Umbilical cord (tissue), 2 donors: ENCODE measurements around the gene RIN3. TPM values are rescaled to one million over a fixed set of nuclear protein-coding genes. Genes with fewer than 3 reads are reported as not detected.

Source experiments
- DNase-seq: peaks from one replicate; pipeline ENCODE4 v3.0.0-alpha.2; 2015; ENCODE audit warnings: low spot score
- total RNA-seq: library from RNA; depleted of rRNA; stranded (reverse); fragments of >200 nt; gene quantifications from one replicate; pipeline ENCODE4 v1.2.3, GENCODE V29; 2014; ENCODE audit warnings: low replicate concordance; ENCODE audit not compliant: insufficient read depth

Gene RIN3
- total RNA-seq, 1 donor from 2014 or later, result 15.2 TPM

DNA sequence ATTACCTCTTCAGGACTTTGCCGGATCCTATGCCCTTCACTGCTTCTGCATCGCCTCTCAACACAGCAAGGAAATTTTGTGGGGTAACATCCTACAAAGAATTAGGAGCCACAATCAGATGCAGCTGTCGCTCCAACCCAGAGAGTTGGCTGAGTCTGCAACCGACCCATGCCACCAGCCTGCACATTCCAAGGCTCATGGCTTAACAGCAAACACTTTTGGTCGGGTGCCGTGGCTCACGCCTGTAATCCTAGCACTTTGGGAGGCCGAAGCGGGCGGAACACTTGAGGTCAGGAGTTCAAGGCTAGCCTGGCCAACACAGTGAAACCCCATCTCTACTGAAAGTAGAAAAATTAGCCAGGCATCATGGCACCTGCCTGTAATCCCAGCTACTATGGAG is 202.6 kb downstream of the RIN3 start:
- DNase-seq, result no peak

DNA sequence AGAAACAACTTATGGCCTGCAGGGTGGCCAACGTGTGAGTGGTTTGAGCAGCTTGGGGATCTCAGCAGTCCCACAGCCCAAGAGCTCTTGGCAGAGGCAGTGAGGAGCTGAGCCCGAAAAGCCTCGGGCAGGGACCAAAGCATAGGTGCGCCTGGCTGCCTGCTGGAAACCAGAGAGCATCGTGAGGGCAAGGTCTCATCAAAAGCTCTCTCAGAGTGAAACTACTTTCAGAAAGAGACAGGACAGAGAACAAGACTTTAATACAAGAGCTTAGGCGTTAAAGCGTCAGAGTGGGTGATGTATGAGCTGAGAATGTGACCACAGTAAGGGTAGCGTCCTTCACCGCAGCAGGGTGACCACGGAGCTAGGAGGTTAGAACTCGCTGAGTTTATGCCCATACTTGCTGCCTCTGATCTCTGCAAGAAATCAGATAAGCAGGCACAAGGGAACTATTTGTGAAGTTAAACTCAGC is 204.0 kb downstream of the RIN3 start:
- DNase-seq, result no peak

DNA sequence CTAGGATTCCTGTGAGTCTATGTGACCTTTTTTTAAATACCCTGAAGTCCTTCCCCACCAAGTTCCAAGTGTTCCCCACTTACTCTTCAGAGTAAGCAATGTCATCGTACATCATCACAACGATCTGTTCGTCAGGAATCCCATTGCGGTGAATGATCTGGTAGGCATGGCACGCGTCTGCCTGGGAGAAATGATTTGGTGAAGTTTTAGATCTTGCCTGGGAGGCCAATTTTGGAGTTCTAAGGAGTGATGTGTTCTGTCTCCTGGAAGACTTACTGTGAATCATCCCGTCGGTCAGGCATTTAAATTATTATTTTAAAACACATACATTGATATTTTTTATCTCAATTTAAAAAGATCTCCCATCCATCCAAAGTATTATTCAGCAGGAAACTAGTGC is 205.1 kb downstream of the RIN3 start:
- DNase-seq, result no peak

DNA sequence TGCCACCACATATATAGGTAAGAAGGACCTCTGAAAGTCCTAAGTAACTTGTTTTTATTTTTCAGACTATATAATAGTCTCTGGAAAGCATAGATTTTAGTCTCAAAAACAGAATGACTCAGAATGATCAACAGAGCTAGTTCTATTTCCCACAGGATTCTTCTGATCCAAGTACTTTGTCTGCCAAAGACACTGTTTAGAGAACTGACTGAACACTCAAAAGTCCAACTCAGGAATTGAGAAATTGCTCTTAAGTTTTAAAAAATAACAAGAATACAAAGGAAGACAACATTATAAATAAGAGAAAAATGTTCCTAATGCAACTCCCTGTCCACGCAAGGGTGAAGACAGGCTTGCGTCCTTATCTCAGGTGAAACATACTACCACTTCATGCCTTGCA is 205.8 kb downstream of the RIN3 start:
- DNase-seq, result no peak

DNA sequence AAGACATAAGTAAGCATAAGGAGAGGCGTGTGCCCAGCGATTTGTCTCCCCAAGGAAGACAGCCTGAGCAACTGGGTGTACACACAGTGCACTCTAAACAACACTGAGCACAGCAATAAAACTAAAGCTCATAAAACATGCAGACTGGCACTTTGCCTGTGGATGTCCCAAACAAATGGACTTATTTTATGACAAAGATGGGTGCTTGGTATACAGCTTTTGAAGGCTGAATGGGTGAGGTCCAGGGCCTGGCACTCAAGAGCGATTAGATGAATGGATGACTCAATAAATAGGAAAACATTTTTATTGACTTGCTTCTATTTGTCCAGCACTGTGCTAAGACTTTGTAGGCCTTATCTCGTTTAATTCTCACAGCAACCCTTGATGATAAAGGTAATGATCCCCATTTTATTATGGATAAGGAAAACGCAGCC is 206.3 kb downstream of the RIN3 start:
- peak; percentile 29 for DNase-seq

DNA sequence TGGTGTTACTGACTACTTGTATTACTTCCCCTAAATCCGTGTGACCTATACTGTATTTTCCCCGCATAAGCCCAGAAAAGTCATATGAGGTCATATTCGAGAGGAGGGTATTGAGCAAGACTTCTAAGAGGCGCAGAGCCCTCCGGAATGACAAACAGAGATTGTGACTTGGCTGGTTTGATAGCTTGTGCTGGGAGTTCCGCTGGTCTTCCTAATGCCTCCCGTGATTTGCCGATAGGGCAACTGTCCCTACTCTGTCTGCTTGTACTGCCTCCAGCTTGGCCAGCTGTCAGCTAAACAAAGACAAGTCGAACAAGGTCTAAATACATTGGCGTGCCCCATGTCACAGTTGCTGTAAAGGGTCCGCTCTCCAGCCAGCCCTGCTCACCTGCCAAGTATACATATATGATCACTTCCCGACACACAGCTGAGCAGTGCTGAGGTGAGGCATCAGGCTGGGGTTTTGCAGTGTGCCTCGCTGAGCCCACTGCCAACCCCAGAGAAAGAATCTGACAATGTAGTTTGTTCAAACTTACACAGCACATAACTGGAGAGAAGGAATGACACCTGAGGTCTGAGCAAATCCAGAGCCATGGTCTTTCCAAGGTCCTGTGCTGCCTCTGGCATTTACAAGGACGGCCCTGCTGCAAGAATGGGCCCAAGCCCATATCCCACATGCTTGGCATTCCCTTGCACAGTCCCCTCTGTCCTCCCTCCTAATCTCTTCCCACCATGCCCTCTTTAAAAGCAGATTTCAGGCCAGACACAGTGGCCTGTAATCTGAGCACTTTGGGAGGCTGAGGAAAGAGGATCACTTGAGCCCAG is 211.1 kb downstream of the RIN3 start:
- DNase-seq, result peak; percentile 21

DNA sequence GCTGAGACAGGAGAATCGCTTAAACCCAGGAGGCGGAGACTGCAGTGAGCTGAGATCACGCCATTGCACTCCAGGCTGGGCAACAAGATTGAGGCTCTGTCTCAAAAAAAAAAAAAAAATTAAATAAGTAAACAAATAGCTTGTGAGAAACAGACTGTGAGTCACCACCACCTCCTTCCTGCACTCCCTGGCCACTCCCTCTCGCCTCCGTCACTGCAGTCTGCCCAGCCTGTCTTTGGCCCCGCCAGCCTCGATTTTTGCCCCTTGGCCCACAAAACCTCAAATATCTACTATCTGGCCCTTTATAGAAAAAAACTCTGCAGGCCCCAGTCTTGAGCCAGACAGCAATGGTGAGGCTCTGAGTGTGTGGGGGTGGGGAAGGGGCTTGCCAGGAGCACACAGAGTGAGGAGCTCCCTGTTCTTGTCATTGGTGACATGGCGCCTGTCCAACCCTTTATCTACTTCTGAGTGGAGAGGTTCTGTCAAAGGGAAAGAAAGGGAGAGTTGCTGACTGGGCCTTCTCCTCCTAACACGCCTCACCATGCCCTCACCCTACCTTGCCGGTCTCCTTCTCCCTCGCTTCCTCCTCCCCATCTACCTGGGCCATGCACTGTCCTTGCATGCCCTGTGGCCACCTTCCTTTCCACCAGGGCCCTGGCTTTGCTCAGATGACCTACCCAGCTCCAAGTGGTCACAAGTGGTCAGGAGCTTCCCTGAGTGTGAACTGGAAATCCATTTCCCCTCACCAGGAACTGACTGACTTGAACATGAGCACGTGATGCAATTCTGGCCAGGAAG is 212.8 kb downstream of the RIN3 start:
- DNase-seq, result no peak

DNA sequence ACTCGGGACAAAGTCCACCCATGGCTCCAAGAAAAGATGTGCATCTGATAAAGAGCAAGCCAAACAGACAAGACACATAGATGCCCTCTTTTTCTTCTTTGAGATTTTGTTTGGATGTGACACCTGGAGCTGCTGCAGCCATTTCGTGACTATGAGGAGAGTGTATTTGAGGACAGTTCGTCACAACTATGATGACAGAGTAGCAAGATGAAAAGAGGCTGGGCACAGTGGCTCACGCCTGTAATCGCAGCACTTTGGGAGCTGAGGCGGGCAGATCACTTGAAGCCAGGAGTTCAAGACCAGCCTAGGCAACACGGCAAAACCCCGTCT is 213.3 kb downstream of the RIN3 start:
- no peak for DNase-seq

DNA sequence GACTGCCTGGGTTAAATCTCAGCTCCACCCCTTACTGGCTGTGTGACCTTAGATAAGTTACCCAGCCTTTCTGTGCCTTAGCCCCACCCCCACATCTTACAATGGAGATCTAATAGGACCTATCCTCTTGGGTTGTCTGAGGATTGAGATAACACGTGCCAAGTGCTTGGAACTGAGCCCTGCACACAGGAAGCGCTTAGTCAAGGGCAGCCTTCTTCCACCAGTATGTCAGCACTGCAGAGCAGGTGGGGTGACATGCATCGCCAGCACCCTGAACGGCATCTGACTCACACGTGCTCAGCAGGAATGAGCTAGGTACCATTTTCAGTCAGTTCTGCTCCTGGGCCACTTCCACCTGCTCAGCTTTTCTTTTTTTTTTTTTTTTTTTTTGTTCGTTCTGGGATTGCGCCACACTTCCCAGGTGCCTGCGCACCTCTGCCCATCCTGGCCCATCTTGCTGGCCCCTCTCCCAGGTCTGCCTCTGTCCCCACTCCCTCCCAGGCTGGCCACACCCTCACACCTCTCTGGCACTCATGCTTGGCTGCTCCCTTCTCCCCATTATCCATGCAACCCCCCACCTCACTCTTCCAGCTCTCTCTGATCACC is 215.3 kb downstream of the RIN3 start:
- no peak for DNase-seq

DNA sequence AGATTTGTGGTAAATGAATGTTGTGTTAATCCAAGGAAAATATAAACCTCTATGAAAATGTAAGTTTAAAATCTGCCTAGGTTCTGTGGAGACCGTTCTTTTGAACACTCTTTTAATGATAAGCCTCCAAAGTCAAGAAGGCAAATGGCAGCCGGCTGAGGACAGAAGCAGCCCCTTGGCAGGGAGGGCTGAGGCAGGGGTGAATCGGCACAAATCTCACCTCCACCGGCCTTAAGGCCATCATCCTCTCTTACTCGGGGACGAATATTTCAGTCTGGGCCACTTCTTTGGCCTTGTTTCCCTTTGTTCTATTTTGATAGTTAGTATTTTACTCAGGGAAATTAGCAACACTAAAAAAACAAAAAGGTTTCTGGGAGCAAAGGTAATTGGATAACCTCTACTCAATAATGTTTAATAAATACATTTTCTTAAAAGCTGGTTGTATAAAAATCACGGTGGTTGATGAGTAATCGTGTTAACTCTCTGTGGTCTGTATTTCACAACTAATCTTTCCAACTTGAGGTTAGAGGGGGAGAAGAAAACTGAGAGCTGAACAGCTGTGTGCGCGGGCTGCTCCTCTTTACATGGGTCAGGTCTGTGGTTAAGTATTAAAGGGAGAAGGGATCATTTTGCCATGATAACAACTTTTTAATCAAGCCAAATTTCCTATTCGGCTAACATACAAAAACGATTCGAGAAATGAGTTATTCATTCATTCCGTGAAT is 216.2 kb downstream of the RIN3 start:
- DNase-seq, result no peak

DNA sequence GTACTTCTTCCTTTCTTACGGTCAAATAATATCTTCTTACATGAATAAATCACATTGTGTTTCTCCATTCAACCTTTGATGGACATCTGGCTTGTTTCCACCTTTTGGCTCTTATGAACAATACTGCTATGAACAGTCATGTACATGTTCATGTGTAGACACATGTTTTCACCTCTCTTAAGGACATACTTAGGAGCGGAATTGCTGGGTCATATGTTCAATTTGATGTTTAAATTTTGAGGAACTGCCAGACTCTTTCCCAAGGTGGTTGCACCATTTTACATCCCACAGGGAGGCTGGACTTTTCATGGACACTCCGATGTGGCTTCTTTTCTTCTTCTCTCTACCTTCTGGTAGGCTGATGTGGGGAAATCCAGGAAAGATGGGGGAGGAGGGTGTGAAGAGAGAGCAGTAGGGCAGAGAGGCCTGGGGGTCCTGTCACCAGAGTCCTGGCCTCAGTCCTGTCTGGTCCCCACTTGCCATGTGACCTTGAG is 218.1 kb downstream of the RIN3 start:
- no peak for DNase-seq

DNA sequence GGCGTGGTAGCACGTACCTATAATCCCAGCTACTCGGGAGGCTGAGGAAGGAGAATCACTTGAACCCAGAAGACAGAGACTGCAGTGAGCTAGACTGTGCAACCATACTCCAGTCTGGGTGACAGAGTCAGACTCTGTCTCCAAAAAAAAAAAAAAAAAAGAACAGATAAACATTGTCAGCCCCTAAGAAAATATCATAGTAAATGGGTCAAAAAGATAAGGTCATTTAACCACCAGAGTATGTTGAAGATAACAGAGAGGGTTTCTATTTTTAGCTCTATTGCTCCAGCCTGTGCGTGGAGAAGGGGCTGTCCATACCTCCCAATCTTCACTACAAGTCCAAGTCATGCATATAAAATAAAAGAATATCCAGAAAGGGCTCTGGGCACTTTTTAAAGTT is 219.4 kb downstream of the RIN3 start:
- DNase-seq, result no peak

DNA sequence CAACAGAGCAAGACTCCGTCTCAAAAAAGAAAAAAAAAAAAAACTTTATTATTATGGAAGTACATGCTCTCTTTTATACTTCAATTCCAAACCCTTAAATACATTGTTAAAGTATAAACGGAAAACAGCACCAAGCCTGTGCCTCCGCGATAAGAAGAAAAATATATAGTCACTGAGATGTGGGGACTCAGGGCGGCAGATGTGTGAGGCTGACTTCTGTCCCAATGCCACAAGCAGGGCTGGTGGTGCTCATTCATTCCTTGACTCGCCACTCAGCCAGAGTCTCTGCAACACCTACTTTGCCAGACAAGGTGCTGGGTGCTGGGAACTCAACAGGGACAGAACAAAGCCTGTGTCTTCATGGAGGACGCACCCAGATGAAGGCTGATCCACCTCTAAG is 221.0 kb downstream of the RIN3 start:
- DNase-seq, result no peak

DNA sequence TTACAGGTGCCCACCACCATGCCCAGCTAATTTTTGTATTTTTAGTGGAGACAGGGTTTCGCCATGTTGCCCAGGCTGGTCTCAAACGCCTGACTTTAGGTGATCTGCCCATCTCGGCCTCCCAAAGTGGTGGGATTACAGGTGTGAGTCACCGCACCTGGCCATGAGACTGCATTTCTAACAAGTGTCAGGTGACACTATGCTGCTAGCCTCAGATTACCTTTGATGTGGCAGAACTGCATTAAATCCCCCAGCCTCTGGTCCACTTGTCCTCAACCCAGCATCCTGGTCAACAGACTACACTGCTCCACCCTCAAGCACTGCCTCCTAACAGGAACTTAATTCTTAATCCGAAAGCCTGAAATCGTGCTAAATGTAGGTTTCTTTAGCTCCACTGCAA is 221.8 kb downstream of the RIN3 start:
- DNase-seq, result no peak

DNA sequence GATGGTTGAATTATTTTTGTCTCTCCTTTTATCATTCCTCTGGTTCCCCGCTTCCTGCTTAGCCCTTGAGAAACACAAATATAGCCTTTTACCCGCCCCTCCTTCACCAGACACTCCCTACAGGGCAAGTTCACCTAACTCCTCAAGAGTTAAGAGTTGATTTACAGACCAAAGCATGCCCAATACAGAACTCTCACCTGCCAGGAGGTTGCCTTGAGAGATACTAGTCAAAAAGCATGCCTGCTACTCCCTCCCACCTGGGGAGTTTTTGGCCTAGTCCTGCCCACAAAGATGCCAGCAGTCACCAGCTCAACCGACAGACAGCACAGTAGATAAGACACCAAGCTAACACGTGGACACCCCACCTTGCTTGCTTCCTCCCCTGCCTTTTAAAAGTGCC is 223.6 kb downstream of the RIN3 start:
- DNase-seq, result no peak

DNA sequence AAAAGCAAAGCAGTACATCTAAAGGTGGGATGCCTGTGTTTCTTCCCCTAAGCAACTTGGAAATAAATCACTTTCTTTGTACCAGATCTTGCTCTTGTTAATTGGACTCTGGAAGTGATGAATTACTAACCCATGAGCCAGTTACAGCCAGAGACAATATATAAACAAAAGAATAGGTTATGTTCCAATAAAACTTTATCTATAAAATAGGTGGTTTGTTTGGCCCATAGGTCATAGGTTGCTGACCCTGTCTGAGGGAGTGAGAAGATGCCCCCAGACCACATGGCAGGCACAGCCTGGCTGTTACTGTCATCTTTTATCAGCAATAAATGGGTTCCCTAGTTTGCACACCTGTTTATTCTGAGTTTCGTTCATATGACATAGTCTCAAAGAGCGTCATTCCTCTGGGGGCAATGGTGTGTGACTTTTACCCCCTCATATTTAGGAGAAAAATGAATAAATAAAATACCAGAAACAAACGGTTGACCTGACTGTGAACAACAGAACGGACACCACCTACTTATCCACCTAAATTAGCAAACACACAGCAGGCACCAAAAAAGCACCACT is 224.1 kb downstream of the RIN3 start:
- DNase-seq, result no peak

Other genes with a start within 250 kb of the RIN3 start
- gene SLC24A4, start 190.6 kb upstream of the RIN3 start, total RNA-seq, result 1.7 TPM
- gene LGMN, start 234.8 kb downstream of the RIN3 start, total RNA-seq, result 79.7 TPM